ENCODE data around the gene STRAP.

STRAP gene

GRCh38 chr12:15882118-15882971 is at the start of gene STRAP:
TSS of gene STRAP (plus strand) at chr12:15882387. CDS start at chr12:15882708, 321 bp downstream.
- DNase-seq (ENCODE audit: low spot score), result peak; percentile 91
- FAIRE-seq, result peak; percentile 75

- no peak for DNase-seq (ENCODE audit: low spot score)
- FAIRE-seq, result no peak
These were observed 47.6 kb upstream of the STRAP start for GRCh38 chr12:15834575-15834974.

GRCh38 chr12:15837141-15837790 is 44.9 kb upstream of the STRAP start:
- no peak for DNase-seq (ENCODE audit: low spot score)
- FAIRE-seq, result no peak

GRCh38 chr12:15839041-15839440 is 43.1 kb upstream of the STRAP start:
- DNase-seq (ENCODE audit: low spot score) (no peak), FAIRE-seq (no peak)

GRCh38 chr12:15839682-15840081 is 42.5 kb upstream of the STRAP start:
- DNase-seq (ENCODE audit: low spot score) (no peak), FAIRE-seq (no peak)

GRCh38 chr12:15842108-15842507 is 40.1 kb upstream of the STRAP start:
- FAIRE-seq (peak; percentile 71), DNase-seq (ENCODE audit: low spot score) (peak; percentile 65)

- FAIRE-seq (no peak), DNase-seq (ENCODE audit: low spot score) (no peak)
These were observed 35.3 kb upstream of the STRAP start for GRCh38 chr12:15846887-15847286.

- DNase-seq (ENCODE audit: low spot score) (no peak), FAIRE-seq (no peak)
These were observed 33.6 kb upstream of the STRAP start for GRCh38 chr12:15848606-15849005.

- no peak for DNase-seq (ENCODE audit: low spot score)
- FAIRE-seq, result no peak
These were observed 31.1 kb upstream of the STRAP start for GRCh38 chr12:15851045-15851620.

GRCh38 chr12:15851919-15852318 is 30.3 kb upstream of the STRAP start:
- DNase-seq (ENCODE audit: low spot score), result no peak
- no peak for FAIRE-seq

GRCh38 chr12:15852383-15852782 is 29.8 kb upstream of the STRAP start:
- DNase-seq (ENCODE audit: low spot score), result no peak
- no peak for FAIRE-seq

GRCh38 chr12:15853877-15854276 is 28.3 kb upstream of the STRAP start:
- DNase-seq (ENCODE audit: low spot score) (no peak), FAIRE-seq (no peak)

GRCh38 chr12:15854916-15855315 is 27.3 kb upstream of the STRAP start:
- no peak for FAIRE-seq
- DNase-seq (ENCODE audit: low spot score), result no peak

GRCh38 chr12:15855646-15856045 is 26.5 kb upstream of the STRAP start:
- FAIRE-seq (no peak), DNase-seq (ENCODE audit: low spot score) (no peak)

GRCh38 chr12:15856097-15856982 is 25.8 kb upstream of the STRAP start:
- FAIRE-seq, result peak; percentile 87

GRCh38 chr12:15858353-15858752 is 23.8 kb upstream of the STRAP start:
- DNase-seq (ENCODE audit: low spot score) (no peak), FAIRE-seq (no peak)

More at GRCh38 chr12:15856097-15856982, 25.8 kb upstream of the STRAP start:
- DNase-seq (ENCODE audit: low spot score), result peak; percentile 46

GRCh38 chr12:15859116-15859515 is 23.1 kb upstream of the STRAP start:
- no peak for FAIRE-seq

GRCh38 chr12:15861404-15861803 is 20.8 kb upstream of the STRAP start:
- FAIRE-seq (no peak), DNase-seq (ENCODE audit: low spot score) (no peak)

More at GRCh38 chr12:15859116-15859515, 23.1 kb upstream of the STRAP start:
- no peak for DNase-seq (ENCODE audit: low spot score)

GRCh38 chr12:15862840-15863239 is 19.3 kb upstream of the STRAP start:
- DNase-seq (ENCODE audit: low spot score) (no peak), FAIRE-seq (no peak)

- DNase-seq (ENCODE audit: low spot score), result no peak
- no peak for FAIRE-seq
These were observed 18.8 kb upstream of the STRAP start for GRCh38 chr12:15863372-15863771.

- FAIRE-seq, result no peak
- DNase-seq (ENCODE audit: low spot score), result no peak
These were observed 18.2 kb upstream of the STRAP start for GRCh38 chr12:15863984-15864383.

Measured in RCC 7860 (cell line).